IMR-90 (cell line): ENCODE results near the gene TMEM72. TPM values are rescaled to one million over a fixed set of nuclear protein-coding genes. Genes with fewer than 3 reads are reported as not detected.

Experiments used
- ATAC-seq: fragments of 200-7000 bp; cut with Tn5 transposase; 2 replicates; pipeline ENCODE4 v1.9.1; 2020; ENCODE audit warnings: low read depth, mild to moderate bottlenecking, moderate library complexity
- BruUV-seq: library from RNA; stranded (reverse); fragments of 400-500 nt; replicated peaks from 2 replicates; lab custom pipeline; 2021; lab: Mats Ljungman, UMichigan
- CTCF ChIA-PET: fragments of 300-600 bp; formaldehyde crosslinking; extraction: SDS; loops from one replicate; lab custom pipeline; 2021; ENCODE audit warnings: antibody characterized with exemption; lab: Yijun Ruan, JAX
- POLR2A ChIA-PET: fragments of 300-600 bp; sonication (Branson Sonifier 250); formaldehyde crosslinking; loops from one replicate; lab custom pipeline; 2022; ENCODE audit warnings: antibody characterized with exemption; ENCODE audit not compliant: unreplicated experiment; lab: Charles Lee
- DNase-seq: peaks from one replicate; pipeline ENCODE4 v3.0.0; 2013
- H2AFZ ChIP-seq: replicated peaks from 2 replicates; pipeline ENCODE3; 2013; ENCODE audit warnings: low read length, mild to moderate bottlenecking; ENCODE audit not compliant: poor library complexity
- H2AK5ac ChIP-seq: 2 replicates; pipeline ENCODE4 v1.6.1; 2013; ENCODE audit warnings: low read depth, low read length, inconsistent platforms
- H2AK9ac ChIP-seq: replicated peaks from 2 replicates; pipeline ENCODE3; 2013; ENCODE audit warnings: mild to moderate bottlenecking, low read depth, low read length, moderate library complexity; ENCODE audit not compliant: poor library complexity
- H2BK120ac ChIP-seq: 2 replicates; pipeline ENCODE4 v1.6.1; 2013; ENCODE audit warnings: low read depth, low read length, inconsistent platforms
- H2BK15ac ChIP-seq: 3 replicates; pipeline ENCODE4 v1.6.1; 2013; ENCODE audit warnings: low read depth, low read length, inconsistent platforms
- H2BK20ac ChIP-seq: 2 replicates; pipeline ENCODE4 v1.6.1; 2013; ENCODE audit warnings: low read depth, mild to moderate bottlenecking, inconsistent platforms, low read length, moderate library complexity
- H2BK5ac ChIP-seq: 2 replicates; pipeline ENCODE4 v1.6.1; 2013; ENCODE audit warnings: mild to moderate bottlenecking, low read depth, low read length, inconsistent platforms; ENCODE audit not compliant: poor library complexity, severe bottlenecking
- H3K14ac ChIP-seq: replicated peaks from 2 replicates; pipeline ENCODE4 v1.6.1; 2013; ENCODE audit warnings: low read depth, low read length, inconsistent platforms
- H3K18ac ChIP-seq: 2 replicates; pipeline ENCODE4 v1.6.1; 2013; ENCODE audit warnings: low read depth, low read length, control low read depth
- H3K23ac ChIP-seq: 2 replicates; pipeline ENCODE4 v1.6.1; 2013; ENCODE audit warnings: low read depth, low read length, inconsistent platforms
- H3K27ac ChIP-seq: 2 replicates; pipeline ENCODE4 v1.5.1; 2013; ENCODE audit warnings: mild to moderate bottlenecking, control low read depth, low read length; ENCODE audit not compliant: insufficient read depth
- H3K27me3 ChIP-seq: 2 replicates; pipeline ENCODE4 v1.6.1; 2013; ENCODE audit warnings: low read length; ENCODE audit not compliant: control insufficient read depth, insufficient read depth
- H3K36me3 ChIP-seq: 2 replicates; pipeline ENCODE4 v1.6.1; 2013; ENCODE audit warnings: low read length, mixed read lengths; ENCODE audit not compliant: control insufficient read depth, insufficient read depth
- H3K4ac ChIP-seq: 2 replicates; pipeline ENCODE4 v1.6.1; 2013; ENCODE audit warnings: low read depth, low read length, inconsistent platforms
- H3K4me1 ChIP-seq: 2 replicates; pipeline ENCODE4 v1.6.1; 2013; ENCODE audit warnings: low read length, mixed read lengths; ENCODE audit not compliant: control insufficient read depth, insufficient read depth
- H3K4me2 ChIP-seq: 2 replicates; pipeline ENCODE4 v1.6.1; 2013; ENCODE audit warnings: low read depth, mild to moderate bottlenecking, control low read depth, low read length, moderate library complexity
- H3K4me3 ChIP-seq: 2 replicates; pipeline ENCODE4 v1.5.1; 2013; ENCODE audit warnings: low read depth, mild to moderate bottlenecking, control low read depth, low read length, moderate library complexity; ENCODE audit not compliant: insufficient read depth
- H3K56ac ChIP-seq: 2 replicates; pipeline ENCODE4 v1.6.1; 2013; ENCODE audit warnings: low read length, inconsistent platforms; ENCODE audit not compliant: insufficient read depth; ENCODE audit errors: extremely low read depth
- H3K79me1 ChIP-seq, 2 experiments: 2 replicates each; pipeline ENCODE4 v1.6.1; 2013; ENCODE audit warnings: low read length in 2 of 2, inconsistent platforms in 1 of 2, low read depth in 1 of 2
- H3K9ac ChIP-seq: 2 replicates; pipeline ENCODE4 v1.6.1; 2013; ENCODE audit warnings: low read depth, low read length, control low read depth
- H3K9me1 ChIP-seq: 2 replicates; pipeline ENCODE4 v1.6.1; 2013; ENCODE audit warnings: low read length, inconsistent platforms; ENCODE audit not compliant: insufficient read depth
- H3K9me3 ChIP-seq: 2 replicates; pipeline ENCODE4 v1.6.1; 2013; ENCODE audit warnings: low read length; ENCODE audit not compliant: control insufficient read depth, insufficient read depth
- H4K20me1 ChIP-seq: 2 replicates; pipeline ENCODE4 v1.6.1; 2013; ENCODE audit warnings: low read length, inconsistent platforms; ENCODE audit not compliant: insufficient read depth
- H4K5ac ChIP-seq: 2 replicates; pipeline ENCODE4 v1.6.1; 2013; ENCODE audit warnings: mild to moderate bottlenecking, low read depth, low read length, control low read depth
- H4K8ac ChIP-seq, 2 experiments: 2 replicates each; pipeline ENCODE4 v1.6.1; 2013; ENCODE audit warnings: low read depth in 2 of 2, low read length in 2 of 2, control low read depth in 1 of 2, inconsistent platforms in 1 of 2
- H4K91ac ChIP-seq: 2 replicates; pipeline ENCODE4 v1.6.1; 2013; ENCODE audit warnings: low read depth, low read length, inconsistent platforms; ENCODE audit not compliant: insufficient read depth
- BHLHE40 ChIP-seq: fragments of 150-350 bp; IDR thresholded peaks from 2 replicates; pipeline ENCODE4 v1.6.1; 2016; ENCODE audit warnings: mild to moderate bottlenecking, low read depth, low read length
- CEBPB ChIP-seq: IDR thresholded peaks from 2 replicates; pipeline ENCODE4 v1.6.1; 2012; ENCODE audit warnings: low read depth, low read length, improper control_type of control experiment
- CHD1 ChIP-seq: IDR thresholded peaks from 2 replicates; pipeline ENCODE4 v1.6.1; 2012; ENCODE audit warnings: low read depth, low read length, improper control_type of control experiment
- CTCF ChIP-seq: conservative IDR thresholded peaks from 2 replicates; pipeline ENCODE4 v1.5.1; 2012; ENCODE audit warnings: mild to moderate bottlenecking, low read depth, low read length, improper control_type of control experiment
- FOS ChIP-seq: fragments of 150-350 bp; IDR thresholded peaks from 2 replicates; pipeline ENCODE4 v1.6.1; 2016; ENCODE audit warnings: low read depth, low read length
- MAFK ChIP-seq: IDR thresholded peaks from 2 replicates; pipeline ENCODE4 v1.6.1; 2012; ENCODE audit warnings: low read depth, low read length, improper control_type of control experiment
- MAZ ChIP-seq: IDR thresholded peaks from 2 replicates; pipeline ENCODE4 v1.6.1; 2012; ENCODE audit warnings: low read depth, mild to moderate bottlenecking, low read length, improper control_type of control experiment, moderate library complexity, borderline replicate concordance
- NFE2L2 ChIP-seq: fragments of 150-350 bp; IDR thresholded peaks from 2 replicates; pipeline ENCODE4 v1.6.1; 2016; ENCODE audit warnings: low read depth, mild to moderate bottlenecking, low read length
- POLR2A ChIP-seq: IDR thresholded peaks from 2 replicates; pipeline ENCODE4 v1.6.1; 2012; ENCODE audit warnings: mild to moderate bottlenecking, low read depth, low read length
- RCOR1 ChIP-seq: IDR thresholded peaks from 2 replicates; pipeline ENCODE4 v1.6.1; 2012; ENCODE audit warnings: mild to moderate bottlenecking, low read length, improper control_type of control experiment; ENCODE audit not compliant: insufficient replicate concordance
- RFX5 ChIP-seq: IDR thresholded peaks from 2 replicates; pipeline ENCODE4 v1.8.0; 2012; ENCODE audit warnings: low read depth, mild to moderate bottlenecking, low read length, moderate library complexity
- SMC3 ChIP-seq: fragments of 150-350 bp; IDR thresholded peaks from 2 replicates; pipeline ENCODE4 v1.6.1; 2016; ENCODE audit warnings: low read depth, mild to moderate bottlenecking, antibody characterized with exemption, low read length, moderate library complexity
- WGBS, 2 experiments: methylation state at CpG; one replicate each; pipeline versions ENCODE4 v1.1.5 to v1.1.7; 2013; ENCODE audit warnings: missing lambda C conversion rate in 2 of 2; ENCODE audit not compliant: insufficient read length in 1 of 2; ENCODE audit errors: extremely low coverage in 2 of 2; 5-methylcytosine and 5-hydroxymethylcytosine counted together
- dilution Hi-C: fragments of 300-500 bp; cut with HindIII; formaldehyde crosslinking; loops from one replicate; pipeline ENCODE4 v1.14.3; 2018; ENCODE audit warnings: low sequenced_read_pairs; ENCODE audit not compliant: unreplicated experiment
- in situ Hi-C: fragments of 300-500 bp; cut with MboI; formaldehyde crosslinking; loops from 3 replicates; pipeline ENCODE4 v1.14.3; 2019; ENCODE audit warnings: low sequenced_read_pairs, inconsistent platforms, mixed read lengths
- intact Hi-C: fragments of 100-400 bp; cut with micrococcal nuclease; formaldehyde crosslinking; loops from 2 replicates; pipeline ENCODE4 v1.10.0; 2022
- polyA plus RNA-seq, 3 experiments: library from polyadenylated mRNA; depleted of rRNA; stranded (reverse); fragments of >200 nt; gene quantifications; 2 replicates each; pipeline ENCODE4 v1.2.3, GENCODE V29; 2012; ENCODE audit warnings: low replicate concordance in 1 of 3
- total RNA-seq: library from RNA; depleted of rRNA; stranded (reverse); fragments of >200 nt; gene quantifications from 2 replicates; pipeline ENCODE4 v1.2.3, GENCODE V29; 2012
- TF ChIP-seq, protein P1 (sequence below): fragments of 150-350 bp; IDR thresholded peaks from 2 replicates; pipeline ENCODE4 v1.6.1; 2016; ENCODE audit warnings: low read depth, mild to moderate bottlenecking, low read length, moderate library complexity, borderline replicate concordance

Gene TMEM72
- total and polyA plus RNA-seq, 2 of the 4 experiments (the other 2 are of a cell fraction), result not detected

GRCh38 chr10:44978570-44979280 lies 67.6 kb downstream of the TMEM72 start, which contains the start of gene DEPP1:
DEPP1 (minus strand) TSS chr10:44978809; CDS start chr10:44978030, 779 bp downstream.
- H3K79me1 ChIP-seq, result peaks cover 3 to 73% of the 10 kb centered on the region in 2 experiments; a peak in 3 of 4 replicates
- dilution Hi-C loops, result no loop called here
- peak within 1 kb of the TSS; percentile 97 for H3K27ac ChIP-seq
- DNase-seq, result peak; percentile 93
- peak within 1 kb of the TSS; percentile 39 to 75; a peak in 3 of 4 replicates for H4K8ac ChIP-seq
- H2BK5ac ChIP-seq, result peak within 1 kb of the TSS; percentile 97
- peak; percentile 13 for ATAC-seq
- peak within 1 kb of the TSS; percentile 84 for H3K4me2 ChIP-seq
- peak within 1 kb of the TSS; percentile 60 for H3K9ac ChIP-seq
- peaks cover 68% of the 10 kb centered on the region for H3K4me1 ChIP-seq
- H2AFZ ChIP-seq, result peak within 1 kb of the TSS; percentile 80
- no peaks in the 10 kb centered on the region for H3K9me3 ChIP-seq
- peak within 1 kb of the TSS; percentile 36 for H3K18ac ChIP-seq
- peak within 1 kb of the TSS; percentile 8; the same call in 1 of the 2 replicates for H3K56ac ChIP-seq
- BruUV-seq, result no TSS peak
- H4K5ac ChIP-seq, result peak within 1 kb of the TSS; percentile 43
- H2AK9ac ChIP-seq, result peak within 1 kb of the TSS; percentile 85
- H2BK20ac ChIP-seq, result peak within 1 kb of the TSS; percentile 95
- H3K4me3 ChIP-seq, result peak within 1 kb of the TSS; percentile 55
- ChIA-PET POLR2A (interaction anchor here (0.6 kb wide), 2 partner anchors 15 to 25 kb away, joined by 3 to 5 read pairs; no protein-coding TSS in a partner anchor), CTCF (interaction anchor here (0.6 to 1.3 kb wide), 3 partner anchors 16 to 504 kb away, joined by 3 to 4 read pairs (median 3); no protein-coding TSS in a partner anchor)
- intact Hi-C loops, result no loop called here
- peak within 1 kb of the TSS; percentile 89 for H3K4ac ChIP-seq
- H3K9me1 ChIP-seq, result peaks cover 39% of the 10 kb centered on the region
- H3K23ac ChIP-seq, result peak within 1 kb of the TSS; percentile 86
- in situ Hi-C loops, result loop anchor here (25.0 kb wide), 4 partner anchors 1034 to 1841 kb away; partner anchors contain the start of genes CSGALNACT2 and HNRNPF
- no peaks in the 10 kb centered on the region for H3K27me3 ChIP-seq
- H4K91ac ChIP-seq, result peak within 1 kb of the TSS; percentile 97
- H2BK120ac ChIP-seq, result peak within 1 kb of the TSS; percentile 92
- peak within 1 kb of the TSS; percentile 85 for H2AK5ac ChIP-seq
- peaks cover 15% of the 10 kb centered on the region; the same call in 1 of the 2 replicates for H3K36me3 ChIP-seq
- peak within 1 kb of the TSS; percentile 84 for H3K14ac ChIP-seq
- peak within 1 kb of the TSS; percentile 80; the same call in 2 of the 3 replicates for H2BK15ac ChIP-seq
- WGBS, 2 experiments, result 17% methylated on average over 4 of the region's 12 CpGs; no CpG with 5 or more reads in 1 of the 2 experiments
- H4K20me1 ChIP-seq, result no peaks in the 10 kb centered on the region; the same call in 1 of the 2 replicates
- TF ChIP-seq RFX5 (no peak), CEBPB (no peak), POLR2A (peak; percentile 97), BHLHE40 (no peak), MAFK (no peak), FOS (no peak; the same call in 1 of the 2 replicates), CTCF (peak; percentile 8; the same call in 1 of the 2 replicates), MAZ (no peak; the same call in 1 of the 2 replicates), CHD1 (no peak), SMC3 (no peak), NFE2L2 (no peak), RCOR1 (no peak)
- TF ChIP-seq, protein P1, sequence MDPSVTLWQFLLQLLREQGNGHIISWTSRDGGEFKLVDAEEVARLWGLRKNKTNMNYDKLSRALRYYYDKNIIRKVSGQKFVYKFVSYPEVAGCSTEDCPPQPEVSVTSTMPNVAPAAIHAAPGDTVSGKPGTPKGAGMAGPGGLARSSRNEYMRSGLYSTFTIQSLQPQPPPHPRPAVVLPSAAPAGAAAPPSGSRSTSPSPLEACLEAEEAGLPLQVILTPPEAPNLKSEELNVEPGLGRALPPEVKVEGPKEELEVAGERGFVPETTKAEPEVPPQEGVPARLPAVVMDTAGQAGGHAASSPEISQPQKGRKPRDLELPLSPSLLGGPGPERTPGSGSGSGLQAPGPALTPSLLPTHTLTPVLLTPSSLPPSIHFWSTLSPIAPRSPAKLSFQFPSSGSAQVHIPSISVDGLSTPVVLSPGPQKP, result no peak
